CD4-positive, alpha-beta T cell treated with Interleukin-6 at 100 ng/mL for 8 hours (primary cell): ENCODE results near the gene GTF2H1.
"Not testable (repeated sequence)": the region's sequence is repeated elsewhere in the genome, so short reads cannot be mapped to it uniquely, and the experiment has no call there.

ENCODE experiments used
- DNase-seq: peaks from one replicate; pipeline ENCODE4 v3.0.0-alpha.2; 2020; ENCODE audit warnings: mixed read lengths, low spot score

Gene GTF2H1

GRCh38 chr11:18375941-18376340 is 53.6 kb downstream of the GTF2H1 start:
- no peak for DNase-seq

DNA sequence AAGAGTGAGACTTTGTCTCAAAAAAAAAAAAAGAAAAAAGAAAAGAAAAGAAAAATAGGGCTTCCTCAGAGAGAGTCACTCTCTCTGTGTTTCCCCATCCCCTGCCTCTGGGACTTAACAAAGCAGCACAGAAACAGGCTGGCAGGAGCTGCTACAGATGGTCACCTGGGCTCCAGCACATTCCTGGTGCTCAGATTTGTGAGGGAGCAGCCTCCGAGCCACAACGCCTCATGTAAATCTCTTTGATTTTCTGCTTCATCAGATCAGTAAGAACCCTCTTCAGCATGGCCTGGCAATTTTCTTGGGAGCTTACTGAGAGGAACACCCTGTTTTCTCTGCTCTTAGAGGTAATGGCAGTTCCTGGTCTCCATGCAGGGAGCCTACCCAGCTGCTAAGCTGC is 56.8 kb downstream of the GTF2H1 start:
- no peak for DNase-seq

- DNase-seq, result peak; percentile 79
Measured at GRCh38 chr11:18383388-18384156, 61.2 kb downstream of the GTF2H1 start.

GRCh38 chr11:18384157-18384641 is 61.8 kb downstream of the GTF2H1 start:
- DNase-seq, result peak; percentile 21

DNA sequence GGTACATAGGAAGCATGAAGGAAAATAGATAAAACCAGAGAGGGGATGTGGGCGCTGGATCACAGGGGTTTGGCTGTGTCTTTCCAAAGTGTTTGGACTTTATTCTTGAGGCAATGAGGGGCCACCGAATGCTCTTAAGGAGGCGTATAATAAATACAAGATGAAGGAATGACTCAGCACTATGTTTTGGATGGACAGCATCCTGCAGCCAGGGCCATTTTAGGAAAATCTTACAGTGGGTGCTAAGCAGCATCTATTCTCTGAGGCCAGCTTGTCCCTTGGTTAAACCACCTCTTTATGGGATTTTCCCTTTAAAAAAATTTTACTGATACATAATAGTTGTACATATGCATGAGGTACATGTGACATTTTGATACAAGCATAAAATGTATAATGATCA is 67.7 kb downstream of the GTF2H1 start:
- DNase-seq, result no peak

GRCh38 chr11:18392434-18393321 is 70.3 kb downstream of the GTF2H1 start:
- peak; percentile 4 for DNase-seq

DNA sequence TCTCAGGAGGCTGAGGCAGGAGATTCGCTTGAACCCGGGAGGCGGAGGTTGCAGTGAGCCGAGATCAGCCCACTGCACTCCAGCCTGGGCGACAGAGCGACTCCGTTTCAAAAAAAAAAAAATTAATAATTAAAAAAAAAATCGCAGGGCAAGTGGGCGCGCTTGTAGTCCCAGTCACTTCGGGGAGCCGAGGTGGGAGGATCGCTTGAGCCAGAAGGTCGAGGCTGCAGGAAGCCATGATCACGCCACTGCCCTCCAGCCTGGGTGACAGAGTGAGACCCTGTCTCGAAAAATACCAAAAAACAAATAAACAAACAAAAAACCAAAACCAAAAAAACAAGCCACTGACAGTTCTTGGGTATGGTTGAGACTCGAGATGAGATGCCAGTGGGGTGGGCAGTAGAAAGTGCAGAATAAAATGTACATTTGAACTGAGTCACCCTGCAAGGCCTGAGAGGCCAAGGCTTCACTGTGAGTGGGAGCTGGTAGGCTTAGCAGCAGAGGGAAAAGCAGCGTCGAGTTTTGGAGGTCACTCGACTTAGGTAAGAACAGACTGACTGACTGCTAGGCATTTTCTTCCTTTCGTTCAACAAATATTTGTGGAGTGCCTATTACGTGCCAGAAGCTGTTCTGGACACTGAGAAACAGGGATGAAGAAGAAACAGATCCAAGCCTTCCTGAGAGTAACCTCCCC is 71.4 kb downstream of the GTF2H1 start:
- no peak for DNase-seq

GRCh38 chr11:18394275-18394927 is 72.0 kb downstream of the GTF2H1 start, which contains the start of gene LDHA:
LDHA (plus strand) TSS chr11:18394563; CDS start chr11:18396843, 2,280 bp downstream.
- peak; percentile 98 for DNase-seq

GRCh38 chr11:18394928-18395734 is 72.8 kb downstream of the GTF2H1 start:
- peak; percentile 10 for DNase-seq

DNA sequence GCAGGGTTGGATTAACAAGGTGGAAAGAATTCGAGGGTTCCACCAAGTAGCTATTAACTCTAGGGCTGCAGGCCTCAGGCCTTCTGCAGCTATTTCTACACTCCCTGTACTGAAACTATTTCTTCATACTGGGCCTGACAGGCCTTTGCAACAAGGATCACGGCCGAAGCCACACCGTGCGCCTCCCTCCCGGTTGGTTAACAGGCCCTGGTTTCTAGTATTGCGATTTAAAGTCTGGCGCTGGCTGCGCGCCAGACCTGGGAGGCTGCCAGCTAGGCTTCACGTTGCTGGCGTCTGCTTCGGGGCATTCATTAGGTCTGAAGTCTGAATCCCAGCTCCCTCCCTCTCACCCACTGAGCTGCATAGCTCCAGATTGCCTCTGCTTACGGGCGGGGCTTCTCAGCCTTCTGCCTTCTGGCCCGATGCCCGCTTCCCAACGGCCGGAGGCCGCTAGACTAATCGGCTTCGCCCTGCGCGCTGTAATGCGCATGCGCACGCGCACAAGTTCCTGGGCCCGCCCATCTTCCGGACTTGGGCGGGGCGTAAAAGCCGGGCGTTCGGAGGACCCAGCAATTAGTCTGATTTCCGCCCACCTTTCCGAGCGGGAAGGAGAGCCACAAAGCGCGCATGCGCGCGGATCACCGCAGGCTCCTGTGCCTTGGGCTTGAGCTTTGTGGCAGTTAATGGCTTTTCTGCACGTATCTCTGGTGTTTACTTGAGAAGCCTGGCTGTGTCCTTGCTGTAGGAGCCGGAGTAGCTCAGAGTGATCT is 73.6 kb downstream of the GTF2H1 start:
- DNase-seq, result peak; percentile 96

DNA sequence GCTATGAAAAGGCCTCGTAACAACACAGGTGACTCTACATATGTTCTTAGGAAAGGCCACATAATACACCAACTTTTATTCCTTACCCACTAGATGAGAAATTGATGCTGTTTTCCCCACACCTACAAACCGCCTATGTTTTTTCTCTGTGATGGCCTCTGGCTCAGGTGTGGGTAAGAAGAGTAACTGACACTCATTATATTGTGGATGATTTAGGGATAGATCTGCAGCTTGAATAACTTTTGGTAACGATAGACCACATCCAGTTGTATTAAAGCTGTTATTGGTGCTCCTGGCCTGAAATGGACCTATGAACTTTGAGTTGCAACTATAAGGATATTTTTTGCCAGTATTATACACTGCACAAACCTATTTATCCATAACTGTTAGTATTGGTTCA is 75.6 kb downstream of the GTF2H1 start:
- DNase-seq, result no peak

DNA sequence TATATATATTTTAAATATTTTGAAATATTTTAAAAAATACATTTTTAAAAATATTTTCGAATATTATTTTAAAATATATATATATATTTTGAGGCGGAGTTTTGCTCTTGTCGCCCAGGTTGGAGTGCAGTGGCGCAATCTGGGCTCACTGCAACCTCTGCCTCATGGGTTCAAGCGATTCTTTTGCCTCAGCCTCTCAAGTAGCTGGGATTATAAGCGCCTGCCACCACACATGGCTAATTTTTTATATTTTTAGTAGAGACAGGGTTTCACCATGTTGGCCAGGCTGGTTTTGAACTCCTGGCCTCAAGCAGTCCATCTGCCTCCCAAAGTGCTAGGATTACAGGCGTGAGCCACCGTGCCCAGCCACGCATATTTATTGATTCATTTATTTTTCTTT is 78.7 kb downstream of the GTF2H1 start:
- DNase-seq, result not testable (repeated sequence)

- no peak for DNase-seq
Measured at GRCh38 chr11:18404062-18404461, 81.7 kb downstream of the GTF2H1 start.

DNA sequence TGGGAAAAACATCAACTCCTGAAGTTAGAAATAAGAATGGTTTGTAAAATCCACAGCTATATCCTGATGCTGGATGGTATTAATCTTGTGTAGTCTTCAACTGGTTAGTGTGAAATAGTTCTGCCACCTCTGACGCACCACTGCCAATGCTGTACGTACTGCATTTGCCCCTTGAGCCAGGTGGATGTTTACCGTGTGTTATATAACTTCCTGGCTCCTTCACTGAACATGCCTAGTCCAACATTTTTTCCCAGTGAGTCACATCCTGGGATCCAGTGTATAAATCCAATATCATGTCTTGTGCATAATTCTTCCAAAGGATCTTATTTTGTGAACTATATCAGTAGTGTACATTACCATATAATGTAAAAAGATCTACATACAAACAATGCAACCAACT is 85.0 kb downstream of the GTF2H1 start:
- not testable (repeated sequence) for DNase-seq

- DNase-seq, result no peak
Measured at GRCh38 chr11:18408558-18409291, 86.4 kb downstream of the GTF2H1 start.

GRCh38 chr11:18416459-18416858 is 94.1 kb downstream of the GTF2H1 start:
- DNase-seq, result no peak
